Glutamatergic neuron (in vitro differentiated cells): ENCODE measurements around the gene AFAP1. TPM values are rescaled to one million over a fixed set of nuclear protein-coding genes. Genes with fewer than 3 reads are reported as not detected.
A peak's percentile ranks its signal among the peaks of the same experiment; 100 is the strongest.

ENCODE experiments used
- DNase-seq: peaks from one replicate; pipeline ENCODE4 v3.0.0; 2022
- H3K27ac Mint-ChIP-seq: one replicate; pipeline ENCODE4 v1.8.0; 2020; ENCODE audit warnings: mild to moderate bottlenecking, mixed read lengths, inconsistent platforms; ENCODE audit not compliant: unreplicated experiment
- H3K27me3 Mint-ChIP-seq: one replicate; pipeline ENCODE4 v1.8.0; 2020; ENCODE audit warnings: mild to moderate bottlenecking, moderate library complexity, mixed read lengths, inconsistent platforms; ENCODE audit not compliant: unreplicated experiment
- H3K36me3 Mint-ChIP-seq: one replicate; pipeline ENCODE4 v1.8.0; 2020; ENCODE audit warnings: mild to moderate bottlenecking, mixed read lengths, inconsistent platforms; ENCODE audit not compliant: unreplicated experiment
- H3K4me1 Mint-ChIP-seq: one replicate; pipeline ENCODE4 v1.8.0; 2020; ENCODE audit warnings: mild to moderate bottlenecking, low read depth, mixed read lengths, inconsistent platforms; ENCODE audit not compliant: unreplicated experiment
- H3K4me3 Mint-ChIP-seq: one replicate; pipeline ENCODE4 v1.8.0; 2020; ENCODE audit warnings: mild to moderate bottlenecking, mixed read lengths, inconsistent platforms; ENCODE audit not compliant: unreplicated experiment
- H3K9me3 Mint-ChIP-seq: one replicate; pipeline ENCODE4 v1.8.0; 2020; ENCODE audit warnings: mild to moderate bottlenecking, moderate library complexity, mixed read lengths, inconsistent platforms; ENCODE audit not compliant: unreplicated experiment
- total RNA-seq: library from RNA; stranded (reverse); fragmentation: NEBNext Ultra II Directional; extraction: Animal tissue kit (Norgen Biotek cat#: 25700); gene quantifications from one replicate; pipeline ENCODE4 v1.2.1, GENCODE V29; 2021; ENCODE audit not compliant: unreplicated experiment
- TF ChIP-seq, protein P1 (sequence below): fragments of 200-600 bp; sonication (generic); IDR thresholded peaks from one replicate; pipeline ENCODE4 v1.5.0; 2021; ENCODE audit not compliant: partially characterized antibody, unreplicated experiment

The AFAP1 gene
- total RNA-seq, 1 donor from 2014 or later, result 528 TPM

DNA sequence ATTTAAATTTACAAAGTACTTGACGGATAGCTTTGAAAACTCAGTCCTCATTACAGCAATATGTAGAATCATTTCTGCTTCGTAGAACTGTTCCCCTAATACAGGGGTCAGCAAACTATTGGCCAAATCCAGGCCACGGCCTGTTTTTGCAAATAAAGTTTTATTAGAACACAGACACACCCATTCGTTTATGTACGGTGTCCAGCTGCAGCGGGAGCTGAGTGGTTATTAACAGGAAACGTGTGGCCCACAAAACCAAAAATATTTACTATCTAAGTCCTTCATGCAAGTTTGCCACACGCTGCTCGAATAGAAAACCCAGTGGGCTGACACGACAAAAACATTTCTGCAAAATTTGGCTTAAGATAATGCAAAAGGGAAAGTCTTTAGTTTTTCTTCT lies 146.5 kb downstream of the AFAP1 start:
- TF ChIP-seq, protein P1, sequence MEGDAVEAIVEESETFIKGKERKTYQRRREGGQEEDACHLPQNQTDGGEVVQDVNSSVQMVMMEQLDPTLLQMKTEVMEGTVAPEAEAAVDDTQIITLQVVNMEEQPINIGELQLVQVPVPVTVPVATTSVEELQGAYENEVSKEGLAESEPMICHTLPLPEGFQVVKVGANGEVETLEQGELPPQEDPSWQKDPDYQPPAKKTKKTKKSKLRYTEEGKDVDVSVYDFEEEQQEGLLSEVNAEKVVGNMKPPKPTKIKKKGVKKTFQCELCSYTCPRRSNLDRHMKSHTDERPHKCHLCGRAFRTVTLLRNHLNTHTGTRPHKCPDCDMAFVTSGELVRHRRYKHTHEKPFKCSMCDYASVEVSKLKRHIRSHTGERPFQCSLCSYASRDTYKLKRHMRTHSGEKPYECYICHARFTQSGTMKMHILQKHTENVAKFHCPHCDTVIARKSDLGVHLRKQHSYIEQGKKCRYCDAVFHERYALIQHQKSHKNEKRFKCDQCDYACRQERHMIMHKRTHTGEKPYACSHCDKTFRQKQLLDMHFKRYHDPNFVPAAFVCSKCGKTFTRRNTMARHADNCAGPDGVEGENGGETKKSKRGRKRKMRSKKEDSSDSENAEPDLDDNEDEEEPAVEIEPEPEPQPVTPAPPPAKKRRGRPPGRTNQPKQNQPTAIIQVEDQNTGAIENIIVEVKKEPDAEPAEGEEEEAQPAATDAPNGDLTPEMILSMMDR, result no peak
- no peak overlapping the region for H3K27ac Mint-ChIP-seq
- H3K4me3 Mint-ChIP-seq, result no peak overlapping the region
- H3K4me1 Mint-ChIP-seq, result peaks cover 40% of the 10 kb centered on the region
- DNase-seq, result no peak
- H3K9me3 Mint-ChIP-seq, result peaks cover 35% of the 10 kb centered on the region
- H3K27me3 Mint-ChIP-seq, result peaks cover 17% of the 10 kb centered on the region
- peaks cover 10% of the 10 kb centered on the region for H3K36me3 Mint-ChIP-seq

DNA sequence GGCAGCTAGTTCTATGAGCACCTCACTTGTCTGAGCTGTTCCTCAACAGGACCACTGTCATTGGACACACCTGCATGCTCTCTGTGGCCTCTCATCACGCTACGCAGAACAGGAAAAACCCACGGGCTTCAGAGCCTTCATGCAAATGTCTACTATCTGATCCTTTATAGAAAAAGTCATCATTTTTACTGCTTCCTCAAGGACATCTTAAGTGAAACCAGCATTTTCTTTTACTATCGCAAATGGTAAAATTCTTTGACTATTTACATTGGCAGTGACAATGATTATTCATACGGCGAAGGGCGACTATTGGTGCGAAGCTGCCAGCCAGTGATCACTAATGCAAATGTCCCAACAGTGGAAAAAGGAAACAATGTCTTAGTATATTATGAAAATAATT lies 147.0 kb downstream of the AFAP1 start:
- peaks cover 7% of the 10 kb centered on the region for H3K36me3 Mint-ChIP-seq
- H3K4me3 Mint-ChIP-seq, result no peak overlapping the region
- peaks cover 33% of the 10 kb centered on the region for H3K9me3 Mint-ChIP-seq
- H3K27me3 Mint-ChIP-seq, result peaks cover 17% of the 10 kb centered on the region
- H3K27ac Mint-ChIP-seq, result no peak overlapping the region
- H3K4me1 Mint-ChIP-seq, result peaks cover 38% of the 10 kb centered on the region
- TF ChIP-seq, protein P1, result no peak
- DNase-seq, result no peak

DNA sequence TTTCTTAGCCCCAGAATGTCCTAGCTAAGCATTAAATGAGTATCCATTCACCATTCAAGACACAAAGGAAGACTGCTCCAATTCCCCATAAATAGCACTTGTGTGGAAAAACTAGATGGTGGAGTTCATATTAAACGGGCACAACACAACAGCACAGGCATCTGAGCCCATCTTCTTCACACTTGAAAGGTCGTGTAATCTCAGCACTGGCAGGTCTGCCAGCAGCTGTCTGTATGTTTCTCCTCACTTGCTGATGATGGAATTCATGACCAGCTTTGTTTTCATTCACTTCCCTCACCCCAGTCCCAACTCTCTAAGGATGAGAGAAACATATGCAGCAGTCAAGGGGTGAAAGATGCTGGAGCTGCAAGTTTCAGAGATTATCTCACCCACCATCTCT lies 148.7 kb downstream of the AFAP1 start:
- peaks cover 34% of the 10 kb centered on the region for H3K9me3 Mint-ChIP-seq
- TF ChIP-seq, protein P1, result no peak
- H3K27me3 Mint-ChIP-seq, result peaks cover 21% of the 10 kb centered on the region
- DNase-seq, result no peak
- peak overlapping the region; percentile 77 for H3K27ac Mint-ChIP-seq
- peaks cover 7% of the 10 kb centered on the region for H3K36me3 Mint-ChIP-seq
- H3K4me3 Mint-ChIP-seq, result peak overlapping the region; percentile 16
- peaks cover 36% of the 10 kb centered on the region for H3K4me1 Mint-ChIP-seq

DNA sequence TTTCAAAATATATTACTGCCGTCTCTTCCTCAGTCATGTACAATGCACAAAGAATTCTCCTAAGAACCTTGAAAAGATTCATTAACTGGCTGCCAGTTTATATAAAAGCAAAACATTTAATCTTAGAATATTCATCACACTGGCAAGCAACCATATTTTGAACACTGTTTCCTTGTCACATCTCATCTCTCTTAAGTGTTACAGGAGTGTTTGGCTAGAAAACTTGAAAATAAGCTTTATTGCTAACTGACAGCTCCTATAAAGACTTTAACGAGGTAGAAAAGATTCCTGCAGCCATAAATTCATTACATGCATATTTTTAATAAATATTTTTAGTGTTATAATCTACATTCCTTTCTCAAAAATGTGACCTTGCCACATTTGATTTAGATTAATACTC lies 149.6 kb downstream of the AFAP1 start:
- peak overlapping the region; percentile 10 for H3K4me3 Mint-ChIP-seq
- H3K27me3 Mint-ChIP-seq, result peaks cover 25% of the 10 kb centered on the region
- H3K9me3 Mint-ChIP-seq, result peaks cover 35% of the 10 kb centered on the region
- TF ChIP-seq, protein P1, result no peak
- H3K27ac Mint-ChIP-seq, result peak overlapping the region; percentile 63
- DNase-seq, result no peak
- H3K36me3 Mint-ChIP-seq, result peaks cover 7% of the 10 kb centered on the region
- H3K4me1 Mint-ChIP-seq, result peaks cover 39% of the 10 kb centered on the region

DNA sequence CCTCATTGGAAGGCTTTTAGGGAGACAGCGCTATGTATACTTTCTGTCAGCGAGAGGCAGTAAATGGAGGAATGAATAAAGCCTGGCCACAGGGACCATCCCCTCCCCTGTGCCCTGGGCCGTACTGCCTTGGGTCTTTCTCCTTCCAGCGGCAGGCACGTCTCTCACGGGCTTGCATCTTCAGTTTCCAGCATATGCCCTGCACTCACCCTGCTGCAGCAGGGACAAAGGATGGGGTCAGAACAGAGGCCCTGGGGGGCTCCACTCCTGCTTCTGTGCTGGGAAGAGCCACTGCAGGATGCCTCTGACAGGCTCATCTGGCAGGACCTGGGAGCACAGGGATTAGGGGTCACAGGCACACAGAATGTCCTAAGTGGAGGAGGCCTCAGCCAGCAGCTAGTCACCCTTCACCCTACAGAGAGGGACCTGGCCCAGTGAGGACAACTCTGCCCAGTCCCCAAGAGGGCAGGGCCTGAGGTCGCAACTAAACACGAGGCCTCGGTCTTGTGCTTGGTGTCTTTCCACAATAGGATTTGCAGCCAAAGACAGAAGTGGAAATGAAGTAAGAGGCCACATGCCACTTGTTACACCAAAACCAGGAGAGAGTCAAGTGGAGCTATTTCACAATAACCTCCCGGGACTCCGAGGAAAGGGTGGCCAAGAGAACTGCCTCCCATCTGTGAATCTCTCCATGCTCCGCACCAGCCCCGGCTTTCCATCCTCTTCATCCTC lies 150.8 kb downstream of the AFAP1 start:
- Mint-ChIP-seq H3K36me3 (peaks cover 7% of the 10 kb centered on the region), H3K27me3 (peaks cover 34% of the 10 kb centered on the region), H3K4me1 (peaks cover 41% of the 10 kb centered on the region), H3K4me3 (no peak overlapping the region), H3K27ac (peak overlapping the region; percentile 81), H3K9me3 (peaks cover 41% of the 10 kb centered on the region)
- DNase-seq, result no peak
- TF ChIP-seq, protein P1, result no peak
